Sigmoid colon (tissue), 7 donors: Measurements from ENCODE around the gene GIT2. TPM values are rescaled to one million over a fixed set of nuclear protein-coding genes. Genes with fewer than 3 reads are reported as not detected.

Experiments used
- DNase-seq: peaks from one replicate; pipeline ENCODE4 v3.0.0-alpha.2; 2019
- H3K27ac ChIP-seq, 4 donors: fragments of 200-600 bp; sonication (generic); one replicate each; pipeline ENCODE4 v1.5.1; 2016 to 2019; ENCODE audit warnings: mild to moderate bottlenecking in 1 of 4
- H3K27me3 ChIP-seq, 3 donors: fragments of 200-600 bp; sonication (generic); one replicate each; pipeline ENCODE4 v1.5.1; 2019; ENCODE audit warnings: mild to moderate bottlenecking in 1 of 3
- H3K36me3 ChIP-seq, 4 donors: fragments of 200-600 bp; sonication (generic); one replicate each; pipeline ENCODE4 v1.5.1; 2016 to 2019
- H3K4me1 ChIP-seq, 4 donors: fragments of 200-600 bp; sonication (generic); one replicate each; pipeline ENCODE4 v1.5.1; 2017 to 2019
- H3K4me3 ChIP-seq, 4 donors: fragments of 200-600 bp; sonication (generic); one replicate each; pipeline ENCODE4 v1.5.1; 2017 to 2019; ENCODE audit warnings: mild to moderate bottlenecking in 2 of 4, moderate library complexity in 1 of 4
- H3K9me3 ChIP-seq, 4 donors: fragments of 200-600 bp in 3 of 4; sonication (generic) in 3 of 4; one replicate each; pipeline versions ENCODE4 v1.5.1 to v1.6.1; 2013 to 2019
- CTCF ChIP-seq, 4 experiments: fragments of 450-650 bp in 3 of 4; fragments of 200-600 bp in 1 of 4; IDR thresholded peaks; one replicate each; pipeline ENCODE4 v1.5.1; 2016 to 2019; ENCODE audit warnings: antibody characterized with exemption in 4 of 4, mild to moderate bottlenecking in 3 of 4, moderate library complexity in 2 of 4
- EP300 ChIP-seq, 4 donors: sonication (generic); formaldehyde crosslinking; IDR thresholded peaks; one replicate each; pipeline ENCODE4 v1.6.1; 2017; ENCODE audit warnings: antibody characterized with exemption in 4 of 4
- POLR2A ChIP-seq, 2 donors: fragments of 450-650 bp; IDR thresholded peaks; one replicate each; pipeline ENCODE4 v1.6.1; 2016; ENCODE audit warnings: antibody characterized with exemption in 2 of 2, mild to moderate bottlenecking in 2 of 2, moderate library complexity in 2 of 2
- POLR2AphosphoS5 ChIP-seq, 4 donors: sonication (generic); formaldehyde crosslinking; IDR thresholded peaks; one replicate each; pipeline ENCODE4 v1.6.1; 2017; ENCODE audit warnings: antibody characterized with exemption in 4 of 4
- WGBS, 2 donors: extraction: QIAGEN DNeasy Blood & Tissue Kit; methylation state at CpG; one replicate each; pipeline ENCODE4 v1.1.7; 2013; 5-methylcytosine and 5-hydroxymethylcytosine counted together
- intact Hi-C: fragments of 100-400 bp; cut with DNase I; formaldehyde crosslinking; loops from one replicate; pipeline ENCODE4 v1.15.1; 2023
- polyA plus RNA-seq, 3 donors: library from polyadenylated mRNA; stranded (reverse); fragments of 200-250 nt; gene quantifications; one replicate each; pipeline ENCODE4 v1.2.3, GENCODE V29; 2013
- total RNA-seq, 4 donors: library from RNA; depleted of rRNA; stranded (reverse); fragments of >200 nt; gene quantifications; one replicate each; pipeline ENCODE4 v1.1.0, GENCODE V29; 2016
- donor health status: healthy with polysubstance abuse.
- donor health status: Bipolar disorder and iron deficiency.
- donor health status: healthy.

The GIT2 gene
- total and polyA plus RNA-seq, 7 donors: 6.0 to 54.6 (median 26.7) TPM

- 18 to 49% methylated on average over 1 of the region's 1 CpG for WGBS, 2 donors
- Histone ChIP-seq H3K36me3 (peaks cover 9 to 52% (median 14%) of the 10 kb centered on the region in 4 donors), H3K4me1 (peaks cover 0 to 74% (median 57%) of the 10 kb centered on the region in 4 donors), H3K27ac (peak overlapping the region; percentile 49 to 77 (median 71)), H3K9me3 (no peaks in the 10 kb centered on the region), H3K4me3 (no peak overlapping the region), H3K27me3 (no peaks in the 10 kb centered on the region)
- DNase-seq: no peak
- no peak for TF ChIP-seq CTCF (IDR thresholded peaks at IDR 0.05)
- TF ChIP-seq POLR2AphosphoS5 (IDR thresholded peaks at IDR 0.05): peak in 1 of 4 donors; percentile 36
- intact Hi-C loops: no loop called here
Observed at GRCh38 chr12:109949089-109949488, 47.1 kb downstream of the GIT2 start.

GRCh38 chr12:109948368-109948767, 47.8 kb downstream of the GIT2 start:
- H3K9me3 ChIP-seq: no peaks in the 10 kb centered on the region
- intact Hi-C loops: no loop called here
- H3K4me3 ChIP-seq: no peak overlapping the region
- no peak for TF ChIP-seq POLR2A (IDR thresholded peaks at IDR 0.05)
- TF ChIP-seq POLR2AphosphoS5 (IDR thresholded peaks at IDR 0.05): no peak
- TF ChIP-seq EP300 (IDR thresholded peaks at IDR 0.05): no peak
- no peak for TF ChIP-seq CTCF (IDR thresholded peaks at IDR 0.05)
- H3K27me3 ChIP-seq: no peaks in the 10 kb centered on the region
- peaks cover 0 to 74% (median 57%) of the 10 kb centered on the region in 4 donors for H3K4me1 ChIP-seq
- no peak for DNase-seq
- peaks cover 9 to 45% (median 14%) of the 10 kb centered on the region in 4 donors for H3K36me3 ChIP-seq
- 21 to 69% methylated on average over 4 of the region's 4 CpGs for WGBS, 2 donors
- H3K27ac ChIP-seq: peak overlapping the region; percentile 49 to 77 (median 71)

- H3K36me3 ChIP-seq: peaks cover 4 to 36% (median 7%) of the 10 kb centered on the region in 4 donors
- no peak overlapping the region for H3K4me3 ChIP-seq
- H3K4me1 ChIP-seq: peaks cover 0 to 69% (median 57%) of the 10 kb centered on the region in 4 donors
- peak overlapping the region; percentile 49 to 77 (median 71) for H3K27ac ChIP-seq
- WGBS, 2 donors: 32 to 58% methylated on average over 3 of the region's 3 CpGs
- H3K9me3 ChIP-seq: no peaks in the 10 kb centered on the region
- TF ChIP-seq POLR2AphosphoS5 (IDR thresholded peaks at IDR 0.05) (no peak), POLR2A (IDR thresholded peaks at IDR 0.05) (no peak), CTCF (IDR thresholded peaks at IDR 0.05) (no peak), EP300 (IDR thresholded peaks at IDR 0.05) (no peak)
- intact Hi-C loops: no loop called here
- H3K27me3 ChIP-seq: no peaks in the 10 kb centered on the region
- no peak for DNase-seq
Observed at GRCh38 chr12:109947521-109947920, 48.6 kb downstream of the GIT2 start.

GRCh38 chr12:109946913-109947312, 49.3 kb downstream of the GIT2 start:
- Histone ChIP-seq H3K36me3 (peaks cover 0 to 30% (median 2%) of the 10 kb centered on the region in 4 donors), H3K4me1 (peaks cover 0 to 63% (median 52%) of the 10 kb centered on the region in 4 donors)

More at GRCh38 chr12:109946913-109947312, 49.3 kb downstream of the GIT2 start:
- no peaks in the 10 kb centered on the region for H3K27me3 ChIP-seq
- DNase-seq: no peak
- H3K27ac ChIP-seq: peak overlapping the region; percentile 49 to 77 (median 71)
- intact Hi-C loops: no loop called here
- no peak overlapping the region for H3K4me3 ChIP-seq
- 95 to 96% methylated on average over 9 of the region's 9 CpGs for WGBS, 2 donors
- TF ChIP-seq EP300 (IDR thresholded peaks at IDR 0.05): no peak
- TF ChIP-seq POLR2AphosphoS5 (IDR thresholded peaks at IDR 0.05): no peak
- no peak for TF ChIP-seq CTCF (IDR thresholded peaks at IDR 0.05)
- TF ChIP-seq POLR2A (IDR thresholded peaks at IDR 0.05): no peak
- H3K9me3 ChIP-seq: no peaks in the 10 kb centered on the region
